NB4 (cell line): ENCODE data around the gene TAGLN.

ENCODE experiments used
- DNase-seq: peaks from one replicate; pipeline ENCODE4 v3.0.0; 2010; ENCODE audit warnings: low read depth
- H3K4me3 ChIP-seq: one replicate; pipeline ENCODE4 v1.5.1; 2011; ENCODE audit warnings: mild to moderate bottlenecking, low read depth, low read length, moderate library complexity
- MYC ChIP-seq: IDR thresholded peaks from 2 replicates; pipeline ENCODE4 v1.6.1; 2011; ENCODE audit warnings: low read depth, low read length
- POLR2A ChIP-seq: IDR thresholded peaks from 2 replicates; pipeline ENCODE4 v1.6.1; 2011; ENCODE audit warnings: mild to moderate bottlenecking; ENCODE audit not compliant: insufficient read length; ENCODE audit errors: extremely low read depth
- TF ChIP-seq, protein P1 (sequence below): IDR thresholded peaks from 2 replicates; pipeline ENCODE4 v1.6.1; 2011; ENCODE audit warnings: low read depth, low read length
- TF ChIP-seq, protein P2 (sequence below): IDR thresholded peaks from one replicate; pipeline ENCODE4 v1.5.1; 2012; ENCODE audit warnings: low read depth, low read length

The TAGLN gene

DNA sequence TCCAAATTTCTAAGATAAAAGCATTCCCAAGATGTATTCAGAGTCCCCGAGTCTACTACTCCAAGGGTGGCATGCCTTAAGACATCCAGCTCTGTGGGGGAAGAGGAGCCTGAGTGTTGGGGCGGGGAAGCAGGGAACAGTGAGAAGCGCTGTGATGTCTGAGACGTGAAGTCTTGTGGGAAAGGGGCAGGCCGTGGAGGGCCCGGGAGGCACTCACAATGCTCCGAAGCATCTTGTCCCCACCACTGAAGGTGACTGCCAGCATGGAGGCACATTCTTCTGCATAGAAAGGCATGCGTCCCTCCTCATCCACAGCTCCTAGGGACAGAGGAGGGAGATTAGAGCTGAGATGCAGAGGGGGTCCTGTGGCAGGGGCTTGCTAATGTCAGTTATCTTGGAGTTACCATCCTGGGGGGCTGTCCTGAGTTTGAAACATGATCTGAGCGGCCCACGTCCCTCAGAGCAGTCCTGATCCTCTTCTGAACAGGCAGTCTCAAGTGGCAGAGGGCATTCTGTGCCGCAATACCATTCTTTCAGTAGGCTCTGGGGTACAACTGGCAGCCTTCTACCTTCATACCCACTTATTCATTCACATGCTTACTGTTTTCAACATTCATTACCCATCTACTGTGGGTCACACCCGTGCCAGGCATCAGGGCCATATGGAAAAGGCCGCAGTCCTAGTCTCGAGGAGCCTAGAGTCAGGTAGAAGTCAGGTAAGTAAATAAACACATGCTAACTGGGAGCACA is 24.0 kb downstream of the TAGLN start:
- no peak for DNase-seq
- TF ChIP-seq POLR2A: no peak
- no peak for TF ChIP-seq MYC
- TF ChIP-seq, protein P1, sequence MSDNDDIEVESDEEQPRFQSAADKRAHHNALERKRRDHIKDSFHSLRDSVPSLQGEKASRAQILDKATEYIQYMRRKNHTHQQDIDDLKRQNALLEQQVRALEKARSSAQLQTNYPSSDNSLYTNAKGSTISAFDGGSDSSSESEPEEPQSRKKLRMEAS: no peak
- TF ChIP-seq, protein P2, sequence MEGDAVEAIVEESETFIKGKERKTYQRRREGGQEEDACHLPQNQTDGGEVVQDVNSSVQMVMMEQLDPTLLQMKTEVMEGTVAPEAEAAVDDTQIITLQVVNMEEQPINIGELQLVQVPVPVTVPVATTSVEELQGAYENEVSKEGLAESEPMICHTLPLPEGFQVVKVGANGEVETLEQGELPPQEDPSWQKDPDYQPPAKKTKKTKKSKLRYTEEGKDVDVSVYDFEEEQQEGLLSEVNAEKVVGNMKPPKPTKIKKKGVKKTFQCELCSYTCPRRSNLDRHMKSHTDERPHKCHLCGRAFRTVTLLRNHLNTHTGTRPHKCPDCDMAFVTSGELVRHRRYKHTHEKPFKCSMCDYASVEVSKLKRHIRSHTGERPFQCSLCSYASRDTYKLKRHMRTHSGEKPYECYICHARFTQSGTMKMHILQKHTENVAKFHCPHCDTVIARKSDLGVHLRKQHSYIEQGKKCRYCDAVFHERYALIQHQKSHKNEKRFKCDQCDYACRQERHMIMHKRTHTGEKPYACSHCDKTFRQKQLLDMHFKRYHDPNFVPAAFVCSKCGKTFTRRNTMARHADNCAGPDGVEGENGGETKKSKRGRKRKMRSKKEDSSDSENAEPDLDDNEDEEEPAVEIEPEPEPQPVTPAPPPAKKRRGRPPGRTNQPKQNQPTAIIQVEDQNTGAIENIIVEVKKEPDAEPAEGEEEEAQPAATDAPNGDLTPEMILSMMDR: no peak
- no peak overlapping the region for H3K4me3 ChIP-seq

DNA sequence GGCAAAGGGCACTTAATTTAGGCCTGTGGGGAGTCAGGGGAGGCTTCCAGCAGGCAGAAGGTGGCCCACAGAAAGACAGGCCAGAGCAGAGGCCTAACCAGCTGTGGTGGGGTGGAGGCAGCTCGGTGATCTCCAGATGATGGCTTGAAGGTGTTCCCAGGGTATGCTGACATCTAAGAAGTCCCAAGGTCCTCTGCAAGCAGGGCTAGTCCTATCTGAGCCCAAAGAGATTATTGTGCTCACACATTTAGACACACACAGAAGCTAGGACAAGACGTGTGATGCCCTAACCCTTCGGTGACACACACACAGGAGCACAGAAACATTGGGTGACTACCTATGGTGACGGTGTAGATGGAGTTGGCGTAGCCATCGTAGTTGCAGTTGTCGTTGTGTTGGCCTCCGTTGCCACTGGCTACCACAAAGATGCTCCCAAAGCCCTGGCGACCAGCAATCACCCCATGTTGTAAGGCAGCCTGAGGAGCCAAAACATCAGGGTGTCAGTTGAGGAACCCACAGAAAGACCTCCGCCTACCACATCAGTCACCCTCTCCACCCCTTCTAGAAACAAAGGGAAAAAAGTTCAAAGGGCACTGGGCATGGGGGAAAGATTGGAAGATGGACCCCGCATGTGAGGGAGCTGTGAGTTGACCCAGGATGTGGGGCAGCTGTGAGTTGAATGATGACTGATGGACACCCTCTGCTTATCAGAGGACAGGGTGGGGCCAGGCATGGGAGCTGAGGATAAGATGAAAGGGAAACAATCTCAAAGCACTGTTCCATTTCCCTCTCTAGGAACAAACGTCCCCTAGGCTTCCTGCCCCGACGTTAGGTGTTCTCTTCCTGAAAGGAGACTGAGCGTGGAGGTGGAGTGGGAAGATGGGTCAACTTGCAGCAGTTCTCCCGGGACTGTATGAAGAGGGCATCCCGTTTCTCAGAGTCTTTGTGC is 24.8 kb downstream of the TAGLN start:
- no peak overlapping the region for H3K4me3 ChIP-seq
- no peak for DNase-seq
- no peak for TF ChIP-seq MYC
- TF ChIP-seq, protein P2: no peak
- no peak for TF ChIP-seq POLR2A
- TF ChIP-seq, protein P1: no peak

DNA sequence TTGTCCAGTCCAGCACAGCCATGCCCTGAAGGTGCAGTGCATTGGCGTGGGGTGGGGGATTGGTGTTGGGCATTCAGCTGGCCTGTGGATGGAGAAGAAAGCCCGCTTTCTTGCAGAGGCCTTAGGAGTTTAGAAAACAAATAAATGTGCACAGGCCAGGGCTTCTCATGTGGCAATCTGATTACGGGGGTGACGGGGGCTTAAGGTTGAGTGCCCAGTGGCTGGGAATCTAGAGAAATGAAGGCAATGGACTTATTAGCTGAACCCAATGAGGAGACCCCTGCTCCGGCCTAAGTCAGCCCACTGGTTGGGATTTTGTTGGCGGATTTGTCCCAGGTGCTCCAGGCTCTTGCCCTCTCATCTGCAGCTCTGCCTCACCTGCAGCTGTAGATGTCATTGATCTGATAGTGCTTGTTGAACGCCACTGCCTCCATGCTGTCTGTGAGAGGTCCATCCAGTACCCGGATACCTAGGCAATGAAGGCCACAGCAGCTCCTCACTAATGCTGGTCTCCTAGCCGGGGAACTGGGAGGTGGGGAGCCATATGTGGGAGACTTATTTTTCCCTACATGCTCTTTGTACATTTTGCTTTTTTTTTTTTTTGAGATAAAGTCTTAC is 26.5 kb downstream of the TAGLN start:
- no peak overlapping the region for H3K4me3 ChIP-seq
- no peak for TF ChIP-seq MYC
- no peak for TF ChIP-seq POLR2A
- TF ChIP-seq, protein P2: no peak
- TF ChIP-seq, protein P1: no peak
- no peak for DNase-seq

DNA sequence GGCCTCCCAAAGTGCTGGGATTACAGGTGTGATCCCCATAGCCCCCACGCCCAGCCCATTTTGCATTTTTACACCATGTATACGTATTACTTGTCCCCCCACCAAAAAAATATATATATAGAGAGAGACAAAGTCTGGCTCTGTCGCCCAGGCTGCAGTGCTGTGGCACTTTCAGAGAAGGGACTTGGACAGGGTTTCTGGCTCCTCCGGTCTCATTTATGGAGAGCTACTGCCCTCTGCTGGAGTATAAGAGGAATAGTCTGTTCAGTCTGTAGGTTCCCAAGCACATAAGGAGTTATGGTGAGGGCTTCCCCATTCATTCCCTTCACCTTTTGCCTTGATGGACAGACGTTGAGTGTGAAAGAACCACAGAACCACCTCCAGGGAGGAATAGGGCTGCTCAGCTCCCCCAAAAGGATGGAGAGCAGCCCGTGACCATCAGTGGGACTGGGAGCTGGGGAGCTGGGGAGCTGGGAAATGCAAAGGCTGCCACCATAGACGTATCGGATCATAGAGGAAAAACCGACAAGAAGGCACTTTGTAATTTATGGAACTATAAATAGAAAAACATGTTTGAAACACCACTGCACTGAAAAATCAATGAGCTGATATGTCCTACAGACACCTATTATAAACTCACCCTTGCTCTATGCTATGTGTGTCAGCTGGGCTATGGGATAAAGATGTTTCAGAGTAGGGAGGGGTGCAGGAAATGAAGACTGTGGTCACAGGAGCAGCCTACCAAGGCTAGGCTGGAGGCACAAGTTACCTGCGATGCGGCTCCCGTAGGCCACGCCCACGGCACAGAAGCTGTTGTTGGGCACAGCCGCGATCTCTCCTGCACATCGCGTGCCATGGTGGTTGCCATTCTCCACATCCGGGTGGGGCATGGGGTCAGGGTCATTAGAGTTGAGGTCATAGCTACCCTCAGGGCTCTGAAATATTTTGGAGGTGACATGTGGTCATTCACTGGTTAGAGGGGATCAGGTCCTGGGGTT is 27.5 kb downstream of the TAGLN start:
- DNase-seq: peak; percentile 86
- no peak overlapping the region for H3K4me3 ChIP-seq
- no peak for TF ChIP-seq POLR2A
- TF ChIP-seq, protein P2: peak; percentile 77
- TF ChIP-seq, protein P1: peak; percentile 44; the same call in 1 of the 2 replicates
- peak; percentile 21; the same call in 1 of the 2 replicates for TF ChIP-seq MYC

DNA sequence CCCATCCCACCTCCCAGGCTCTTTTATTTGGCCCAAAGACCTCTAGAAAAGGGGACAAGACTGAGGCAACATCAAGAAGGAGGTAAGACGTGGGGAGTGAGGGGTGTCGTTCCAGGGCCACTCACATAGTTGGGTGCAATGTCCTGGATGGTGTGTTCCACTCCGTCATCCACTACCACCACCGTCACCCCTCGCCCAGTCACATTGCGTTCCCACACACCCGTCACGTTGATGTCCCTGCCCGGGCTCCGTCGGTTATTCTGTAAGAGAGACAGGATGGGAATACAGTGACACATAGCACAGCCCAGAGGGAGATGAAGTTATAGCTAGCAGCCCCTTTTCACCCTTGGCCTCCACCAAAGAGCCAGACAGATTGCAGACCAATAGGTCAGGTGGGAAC is 28.9 kb downstream of the TAGLN start:
- TF ChIP-seq POLR2A (no peak), MYC (no peak)
- TF ChIP-seq, protein P1: no peak
- no peak for DNase-seq
- no peak overlapping the region for H3K4me3 ChIP-seq
